DMS114 treated with DMSO at 0.1 percent for 48 hours (cell line): ENCODE measurements around the gene TLCD2.
"Not testable (repeated sequence)": the region's sequence is repeated elsewhere in the genome, so short reads cannot be mapped to it uniquely, and the experiment has no call there.

Source experiments
- DNase-seq: peaks from one replicate; lab custom pipeline; 2025; ENCODE audit not compliant: unreplicated experiment; lab: John Stamatoyannopoulos, UW

Gene TLCD2, protein sequence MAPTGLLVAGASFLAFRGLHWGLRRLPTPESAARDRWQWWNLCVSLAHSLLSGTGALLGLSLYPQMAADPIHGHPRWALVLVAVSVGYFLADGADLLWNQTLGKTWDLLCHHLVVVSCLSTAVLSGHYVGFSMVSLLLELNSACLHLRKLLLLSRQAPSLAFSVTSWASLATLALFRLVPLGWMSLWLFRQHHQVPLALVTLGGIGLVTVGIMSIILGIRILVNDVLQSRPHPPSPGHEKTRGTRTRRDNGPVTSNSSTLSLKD

DNA sequence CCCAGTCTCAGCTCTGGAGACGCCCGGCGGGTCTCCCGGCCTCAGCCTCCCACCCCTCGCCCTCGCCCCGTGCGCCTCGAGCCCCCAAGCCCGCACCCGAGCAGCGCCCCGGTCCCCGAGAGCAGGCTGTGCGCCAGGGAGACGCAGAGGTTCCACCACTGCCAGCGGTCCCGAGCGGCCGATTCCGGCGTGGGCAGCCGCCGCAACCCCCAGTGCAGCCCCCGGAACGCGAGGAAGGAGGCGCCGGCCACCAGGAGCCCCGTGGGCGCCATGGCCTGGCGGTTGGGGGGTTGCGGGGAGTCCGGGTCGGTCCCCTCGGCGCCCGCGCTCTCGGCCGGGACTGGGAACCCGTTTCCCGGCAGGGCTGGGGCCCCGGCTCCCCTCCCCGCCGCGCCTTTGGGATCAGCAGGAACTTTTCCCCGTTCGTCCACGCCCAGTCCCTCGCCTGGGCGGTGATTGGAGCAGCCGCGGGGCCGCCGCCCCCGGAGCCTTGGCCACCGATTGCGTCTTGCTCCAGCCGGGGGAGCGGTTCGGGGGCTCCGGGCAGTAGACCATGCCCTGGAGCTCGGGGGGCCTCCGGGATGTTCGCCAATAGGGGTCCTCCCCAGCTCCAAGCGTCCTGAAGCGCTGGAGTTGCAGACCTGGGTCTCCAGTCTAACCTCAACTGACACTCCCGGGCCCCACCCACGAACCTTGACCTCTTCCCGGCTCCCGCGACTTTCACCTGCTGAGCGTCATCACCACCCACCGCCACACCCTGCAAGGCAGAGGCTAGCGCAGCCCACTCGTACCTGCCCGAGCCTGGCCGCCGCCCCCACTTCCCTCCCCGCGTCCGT, at the start of gene TLCD2:
Gene TLCD2 (minus strand): TSS at position 407 of the 836 bp plus-strand sequence. CDS start 135 bp downstream, at position 272.
- DNase-seq = peak; percentile 49

DNA sequence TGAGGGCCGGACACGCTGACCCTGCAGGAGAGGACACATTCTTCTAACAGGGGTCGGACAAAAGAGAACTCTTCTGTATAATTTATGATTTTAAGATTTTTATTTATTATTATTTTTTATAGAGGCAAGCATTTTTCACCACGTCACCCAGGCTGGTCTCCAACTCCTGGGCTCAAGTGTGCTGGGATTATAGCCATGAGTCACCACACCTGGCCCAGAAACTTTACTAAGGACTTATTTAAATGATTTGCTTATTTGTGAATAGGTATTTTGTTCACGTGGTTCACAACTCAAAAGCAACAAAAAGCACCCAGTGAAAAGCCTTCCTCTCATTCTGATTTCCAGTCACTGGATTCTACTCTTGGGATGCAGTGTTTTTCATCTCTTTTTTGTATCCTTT, 49.4 kb upstream of the TLCD2 start:
- no peak for DNase-seq

DNA sequence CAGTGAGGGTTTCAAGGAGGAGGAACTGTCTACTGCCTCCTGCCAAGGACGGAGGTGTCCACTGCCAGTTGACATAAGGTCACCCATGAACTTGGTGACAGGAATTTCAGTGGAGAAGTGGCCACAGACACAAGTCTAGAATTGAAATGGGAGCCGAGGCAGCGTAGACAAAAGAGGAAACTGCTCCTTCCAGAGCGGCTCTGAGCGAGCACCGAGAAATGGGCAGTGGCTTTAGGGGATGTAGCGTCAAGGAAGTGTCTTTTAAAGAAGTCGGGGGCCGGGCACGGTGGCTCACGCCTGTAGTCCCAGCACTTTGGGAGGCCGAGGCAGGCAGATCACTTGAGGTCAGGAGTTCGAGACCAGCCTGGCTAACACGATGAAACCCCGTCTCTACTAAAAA, 48.6 kb upstream of the TLCD2 start:
- DNase-seq = no peak

DNA sequence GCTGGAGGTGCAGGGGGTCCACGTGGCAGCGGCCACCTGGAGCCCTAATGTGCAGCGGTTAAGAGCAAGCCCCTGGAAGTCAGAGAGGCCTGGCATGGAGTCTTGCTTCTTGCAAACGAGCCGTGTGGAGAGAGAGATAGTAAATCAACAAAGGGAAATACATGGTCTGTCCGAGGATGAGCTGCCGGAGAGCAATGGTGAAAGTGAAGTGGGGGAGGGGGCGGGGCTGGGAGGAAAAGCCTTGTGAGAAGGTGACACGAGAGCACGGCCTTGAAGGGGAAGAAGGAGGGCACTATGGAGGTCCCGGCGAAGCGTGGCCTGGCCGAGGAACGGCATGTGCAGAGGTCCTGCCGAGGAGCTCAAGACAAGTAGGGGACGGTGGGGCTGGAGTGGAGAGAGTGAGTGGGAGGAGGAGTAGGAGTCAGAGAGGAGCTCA, 45.7 kb upstream of the TLCD2 start:
- DNase-seq = no peak

DNA sequence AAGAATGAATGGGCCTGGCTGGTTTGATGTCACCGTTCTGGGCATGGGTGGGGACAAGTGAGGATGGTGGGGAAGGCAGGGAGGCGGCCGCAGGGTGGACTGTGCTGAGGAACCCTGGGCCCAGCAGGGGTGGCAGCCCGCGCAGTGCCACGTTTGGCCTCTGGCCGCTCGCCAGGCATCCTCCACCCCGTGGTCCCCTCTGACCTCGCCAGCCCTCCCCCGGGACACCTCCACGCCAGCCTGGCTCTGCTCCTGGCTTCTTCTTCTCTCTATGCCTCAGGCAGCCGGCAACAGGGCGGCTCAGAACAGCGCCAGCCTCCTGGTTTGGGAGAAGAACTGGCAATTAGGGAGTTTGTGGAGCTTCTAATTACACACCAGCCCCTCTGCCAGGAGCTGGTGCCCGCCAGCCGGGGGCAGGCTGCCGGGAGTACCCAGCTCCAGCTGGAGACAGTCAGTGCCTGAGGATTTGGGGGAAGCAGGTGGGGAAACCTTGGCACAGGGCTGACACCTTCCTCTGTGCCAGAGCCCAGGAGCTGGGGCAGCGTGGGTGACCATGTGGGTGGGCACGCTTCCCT, 45.2 kb upstream of the TLCD2 start:
- DNase-seq = no peak

DNA sequence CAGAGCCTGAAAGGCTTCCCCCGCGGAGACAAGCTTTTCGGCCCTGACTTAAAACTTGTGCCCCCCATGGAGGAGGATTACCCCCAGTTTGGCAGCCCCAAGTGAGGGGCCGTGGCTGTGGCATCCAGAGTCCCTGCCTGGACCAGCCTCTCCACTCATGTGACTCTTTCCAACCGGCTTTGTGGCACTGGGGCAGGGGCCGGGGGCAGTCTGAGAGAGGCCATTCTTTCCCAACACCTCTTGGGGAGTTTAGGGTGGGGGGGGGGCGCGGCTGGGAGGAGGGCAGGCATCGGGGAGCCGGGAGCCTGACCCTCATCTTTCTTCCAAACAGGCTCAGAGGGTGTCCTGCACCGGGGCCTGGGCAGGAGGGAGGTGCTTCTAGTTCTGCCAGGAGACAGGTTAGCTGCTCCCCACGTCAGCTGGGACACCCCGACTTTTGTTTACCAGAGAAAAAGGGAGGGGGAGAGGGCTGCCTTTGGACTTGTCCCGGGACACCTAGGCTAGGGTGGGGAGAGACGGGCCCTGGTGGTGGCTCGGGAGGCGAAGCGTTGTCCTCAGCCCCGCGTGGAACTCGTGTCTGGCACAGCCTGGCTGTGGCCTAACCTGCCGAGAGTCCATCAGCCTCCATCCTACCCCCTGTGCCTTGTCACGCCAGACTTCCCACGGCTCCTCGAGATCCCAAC, 44.4 kb upstream of the TLCD2 start:
- DNase-seq = no peak

DNA sequence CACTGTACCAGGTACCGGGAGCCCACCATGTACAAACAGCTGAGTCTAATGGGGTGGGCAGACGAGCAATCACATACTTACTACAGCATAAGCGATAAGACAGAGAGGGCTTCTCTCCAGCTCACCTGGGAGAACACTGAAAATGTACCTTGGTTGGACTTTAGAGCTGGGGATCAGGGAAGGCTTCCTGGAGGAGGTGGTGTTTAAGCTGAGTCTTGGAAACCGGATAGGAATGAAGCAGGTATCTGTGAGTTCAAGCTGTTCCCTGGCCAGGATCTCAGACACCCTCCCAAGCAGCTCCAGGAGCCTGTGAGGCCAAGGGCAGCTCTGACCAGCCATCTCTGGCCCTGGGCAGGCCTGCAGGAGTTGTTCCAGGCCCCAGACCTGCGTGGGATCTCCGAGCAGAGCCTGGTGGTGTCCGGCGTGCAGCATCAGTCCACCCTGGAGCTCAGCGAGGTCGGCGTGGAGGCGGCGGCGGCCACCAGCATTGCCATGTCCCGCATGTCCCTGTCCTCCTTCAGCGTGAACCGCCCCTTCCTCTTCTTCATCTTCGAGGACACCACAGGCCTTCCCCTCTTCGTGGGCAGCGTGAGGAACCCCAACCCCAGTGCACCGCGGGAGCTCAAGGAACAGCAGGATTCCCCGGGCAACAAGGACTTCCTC, 43.7 kb upstream of the TLCD2 start:
- DNase-seq = no peak

DNA sequence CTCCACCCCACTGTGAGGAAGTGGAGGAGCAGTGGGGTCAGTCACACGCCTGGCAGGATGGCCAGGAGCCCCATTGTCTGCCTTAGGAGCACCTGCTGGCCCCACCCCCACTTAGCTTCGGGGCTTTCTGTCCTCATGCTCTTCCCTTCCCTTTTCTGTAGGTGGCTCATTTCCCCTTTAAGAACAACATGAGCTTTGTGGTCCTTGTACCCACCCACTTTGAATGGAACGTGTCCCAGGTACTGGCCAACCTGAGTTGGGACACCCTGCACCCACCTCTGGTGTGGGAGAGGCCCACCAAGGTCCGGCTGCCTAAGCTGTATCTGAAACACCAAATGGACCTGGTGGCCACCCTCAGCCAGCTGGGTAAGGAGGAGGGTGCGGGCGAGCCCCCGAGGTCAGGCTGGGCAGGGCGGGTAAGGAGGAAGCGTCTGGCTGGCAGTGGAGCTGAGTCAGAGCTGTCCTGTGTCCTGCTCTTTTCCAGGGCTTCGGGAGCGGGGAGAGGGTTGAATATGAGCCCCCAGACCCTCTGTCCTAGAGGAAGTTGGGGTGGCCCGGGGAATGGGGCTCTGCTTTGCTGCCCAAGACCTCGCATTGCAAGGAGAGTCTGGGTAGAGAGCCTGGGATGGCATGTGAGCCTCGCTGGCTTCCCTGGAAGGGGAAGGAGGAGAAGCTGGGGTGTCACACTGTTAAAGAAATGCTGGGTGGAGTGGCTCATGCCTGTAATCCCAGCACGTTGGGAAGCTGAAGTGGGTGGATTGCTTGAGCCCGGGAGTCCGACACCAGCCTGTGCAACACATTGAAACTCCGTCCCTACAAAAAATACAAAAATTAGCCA, 42.5 kb upstream of the TLCD2 start:
- DNase-seq = no peak

DNA sequence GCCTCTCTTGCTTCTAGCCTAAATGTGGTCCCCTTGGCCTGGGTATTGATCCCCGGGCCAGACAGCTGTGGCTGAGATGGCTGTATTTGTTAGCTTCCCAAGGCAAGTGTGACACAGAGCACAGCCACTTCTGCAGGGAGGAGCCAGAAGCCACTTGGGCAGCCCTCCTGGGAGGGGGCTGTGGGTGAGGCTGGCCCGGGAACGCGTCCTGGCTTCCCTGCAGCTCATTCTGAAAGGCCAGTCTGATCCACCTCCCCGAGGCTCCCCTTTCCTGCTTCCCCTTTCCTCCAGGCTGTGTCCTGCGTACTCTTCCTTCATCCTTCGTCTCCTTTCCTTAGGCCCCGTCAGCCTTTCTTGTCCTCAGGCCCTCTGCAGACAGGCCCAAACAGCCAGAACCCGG, 40.5 kb upstream of the TLCD2 start:
- DNase-seq = no peak

DNA sequence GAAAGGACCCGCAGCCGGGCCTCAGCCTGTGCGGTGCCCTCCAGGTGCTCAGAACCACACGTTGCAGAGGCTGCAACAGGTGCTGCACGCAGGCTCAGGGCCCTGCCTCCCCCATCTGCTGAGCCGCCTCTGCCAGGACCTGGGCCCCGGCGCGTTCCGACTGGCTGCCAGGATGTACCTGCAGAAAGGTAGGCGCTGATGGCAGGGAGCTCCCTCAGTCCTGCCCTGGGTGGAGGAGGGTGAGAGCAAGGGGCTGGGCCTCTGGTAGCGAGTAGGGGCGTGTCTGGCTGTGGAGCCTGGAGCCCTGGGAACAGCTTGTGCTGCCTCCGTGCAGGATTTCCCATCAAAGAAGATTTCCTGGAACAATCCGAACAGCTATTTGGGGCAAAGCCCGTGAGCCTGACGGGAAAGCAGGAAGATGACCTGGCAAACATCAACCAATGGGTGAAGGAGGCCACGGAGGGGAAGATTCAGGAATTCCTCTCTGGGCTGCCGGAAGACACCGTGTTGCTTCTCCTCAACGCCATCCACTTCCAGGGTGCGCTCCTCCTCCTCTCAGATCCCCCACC, 36.9 kb upstream of the TLCD2 start:
- DNase-seq = no peak

DNA sequence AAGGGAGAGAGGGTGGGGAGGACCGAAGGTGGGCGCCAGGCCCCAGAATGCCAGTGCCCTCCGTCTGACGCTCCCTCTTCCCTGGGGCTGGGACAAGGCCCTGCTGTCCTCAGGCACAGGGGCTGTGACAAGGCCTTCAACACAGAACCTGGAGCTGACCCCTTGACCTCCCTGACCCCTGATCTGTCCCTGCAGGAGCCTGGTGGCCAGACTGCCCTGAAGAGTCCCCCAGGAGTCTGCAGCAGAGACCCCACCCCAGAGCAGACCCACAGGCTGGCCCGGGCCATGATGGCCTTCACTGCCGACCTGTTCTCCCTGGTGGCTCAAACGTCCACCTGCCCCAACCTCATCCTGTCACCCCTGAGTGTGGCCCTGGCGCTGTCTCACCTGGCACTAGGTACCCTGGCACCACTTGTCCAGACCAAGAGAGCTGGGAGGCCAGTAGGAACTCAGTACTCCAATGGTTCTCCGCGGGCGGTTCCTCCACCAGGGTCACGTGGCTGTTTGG, 35.4 kb upstream of the TLCD2 start:
- DNase-seq = no peak

DNA sequence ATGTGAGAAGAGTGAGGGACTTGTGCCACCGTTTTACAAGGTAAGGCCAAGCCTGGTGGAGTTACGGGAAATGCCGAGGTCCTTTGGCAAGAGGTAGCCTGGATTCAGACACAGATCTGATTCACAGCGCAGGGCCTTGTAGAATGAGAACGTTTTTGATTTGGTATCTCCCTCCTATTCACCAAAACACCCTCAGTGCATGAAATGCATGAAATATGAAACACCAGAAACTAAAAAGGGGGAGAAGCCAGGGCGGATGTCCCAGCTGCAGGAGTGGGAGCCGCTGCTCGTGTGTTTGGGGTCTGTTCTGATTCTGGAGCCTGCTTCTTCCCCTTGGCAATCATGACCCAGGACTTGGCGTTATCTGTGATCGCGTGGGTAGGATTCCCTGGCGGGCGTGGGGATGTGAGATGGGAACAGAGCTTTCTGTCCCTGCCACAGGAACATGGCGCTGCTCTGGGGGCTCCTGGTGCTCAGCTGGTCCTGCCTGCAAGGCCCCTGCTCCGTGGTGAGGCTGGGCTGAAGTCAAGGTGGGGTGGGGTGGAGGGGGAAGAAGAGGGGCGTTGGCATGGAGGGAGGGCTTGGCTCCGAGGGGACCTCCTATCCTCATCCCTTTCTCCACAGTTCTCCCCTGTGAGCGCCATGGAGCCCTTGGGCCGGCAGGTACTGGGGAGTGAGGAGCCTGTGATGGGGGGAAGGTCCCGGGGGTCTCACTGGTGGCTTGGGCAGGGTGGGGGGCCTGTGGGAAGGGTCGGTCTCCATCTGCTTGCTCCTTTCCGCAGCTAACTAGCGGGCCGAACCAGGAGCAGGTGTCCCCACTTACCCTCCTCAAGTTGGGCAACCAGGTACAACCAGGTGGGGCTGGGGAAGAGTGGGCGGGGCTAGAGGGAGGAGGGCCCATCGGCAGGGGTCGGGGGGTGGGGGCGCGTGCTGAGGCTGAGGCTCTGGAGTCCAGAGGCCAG, 34.7 kb upstream of the TLCD2 start:
- no peak for DNase-seq

DNA sequence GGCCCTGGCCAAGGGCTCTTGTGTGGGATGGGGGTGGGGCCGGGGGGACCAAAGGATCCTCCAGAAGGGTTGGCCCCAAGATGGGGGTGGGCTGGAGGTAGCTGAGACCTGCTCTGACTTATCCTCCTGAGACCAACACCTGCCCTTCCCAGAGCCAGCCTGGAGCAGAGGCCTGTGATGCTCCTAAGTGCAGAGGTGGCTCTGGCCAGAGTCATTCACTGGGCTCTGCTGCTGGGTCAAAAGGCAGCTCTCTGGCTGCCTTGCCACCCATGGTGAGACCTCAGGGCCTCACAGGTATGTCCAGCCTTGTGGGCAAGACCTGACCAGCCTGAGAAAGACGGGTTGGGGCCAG, 32.9 kb upstream of the TLCD2 start:
- no peak for DNase-seq

DNA sequence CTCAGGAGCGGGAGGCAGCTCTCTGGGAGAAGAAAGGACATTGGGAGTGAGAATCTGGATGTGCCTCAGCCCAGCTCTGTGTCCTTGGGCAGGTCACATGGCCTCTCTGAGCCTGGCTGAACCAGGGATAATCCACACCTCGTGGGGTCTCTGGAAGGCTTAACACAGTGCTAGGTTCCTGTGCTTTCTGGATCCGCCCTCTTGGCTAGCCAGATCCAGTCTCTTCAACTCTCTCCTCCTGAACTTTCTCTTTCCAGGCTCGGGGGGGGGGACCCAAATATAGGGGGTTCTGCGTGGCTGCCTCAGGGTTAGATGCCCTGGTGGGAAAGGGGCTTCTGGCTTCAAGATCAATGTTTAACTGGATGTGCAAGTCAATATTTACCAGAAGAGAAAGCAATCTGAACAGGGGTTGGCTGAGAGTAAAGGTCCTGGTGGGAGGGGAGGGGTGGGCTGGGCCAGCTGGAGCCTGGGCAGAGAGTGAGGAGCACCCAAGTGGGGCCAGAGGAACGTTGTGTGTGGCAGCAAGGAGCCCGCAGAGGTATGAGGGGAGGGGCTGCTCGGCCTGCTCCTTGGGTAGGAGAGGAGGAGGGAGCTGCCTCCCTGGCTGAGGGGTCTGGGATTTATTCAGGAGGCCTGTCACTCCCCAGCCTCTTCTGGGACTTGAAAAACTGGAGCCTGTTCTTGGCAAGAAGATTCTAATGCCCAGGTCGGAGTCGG, 32.4 kb upstream of the TLCD2 start, which contains the start of gene SERPINF2:
Gene SERPINF2 (plus strand): TSS at position 501 of the 717 bp plus-strand sequence. CDS start 2,125 bp downstream, outside the sequence.
- no peak for DNase-seq

DNA sequence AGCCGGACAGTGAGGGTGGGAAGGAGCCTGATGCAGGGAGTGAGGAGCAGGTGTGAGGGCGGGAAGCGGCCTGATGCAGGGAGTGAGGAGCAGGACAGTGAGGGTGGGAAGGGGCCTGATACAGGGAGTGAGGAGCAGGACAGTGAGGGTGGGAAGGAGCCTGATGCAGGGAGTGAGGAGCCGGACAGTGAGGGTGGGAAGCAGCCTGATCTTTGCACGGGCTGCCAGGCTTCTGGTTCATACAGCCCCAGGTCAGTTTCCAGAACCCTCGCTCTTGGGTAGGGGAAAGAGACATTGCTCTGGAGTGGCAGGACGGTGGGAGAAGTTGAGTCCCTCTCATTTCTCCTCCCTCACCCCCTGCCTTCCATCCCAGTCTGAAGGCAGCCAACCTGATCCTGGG, 31.7 kb upstream of the TLCD2 start:
- not testable (repeated sequence) for DNase-seq

DNA sequence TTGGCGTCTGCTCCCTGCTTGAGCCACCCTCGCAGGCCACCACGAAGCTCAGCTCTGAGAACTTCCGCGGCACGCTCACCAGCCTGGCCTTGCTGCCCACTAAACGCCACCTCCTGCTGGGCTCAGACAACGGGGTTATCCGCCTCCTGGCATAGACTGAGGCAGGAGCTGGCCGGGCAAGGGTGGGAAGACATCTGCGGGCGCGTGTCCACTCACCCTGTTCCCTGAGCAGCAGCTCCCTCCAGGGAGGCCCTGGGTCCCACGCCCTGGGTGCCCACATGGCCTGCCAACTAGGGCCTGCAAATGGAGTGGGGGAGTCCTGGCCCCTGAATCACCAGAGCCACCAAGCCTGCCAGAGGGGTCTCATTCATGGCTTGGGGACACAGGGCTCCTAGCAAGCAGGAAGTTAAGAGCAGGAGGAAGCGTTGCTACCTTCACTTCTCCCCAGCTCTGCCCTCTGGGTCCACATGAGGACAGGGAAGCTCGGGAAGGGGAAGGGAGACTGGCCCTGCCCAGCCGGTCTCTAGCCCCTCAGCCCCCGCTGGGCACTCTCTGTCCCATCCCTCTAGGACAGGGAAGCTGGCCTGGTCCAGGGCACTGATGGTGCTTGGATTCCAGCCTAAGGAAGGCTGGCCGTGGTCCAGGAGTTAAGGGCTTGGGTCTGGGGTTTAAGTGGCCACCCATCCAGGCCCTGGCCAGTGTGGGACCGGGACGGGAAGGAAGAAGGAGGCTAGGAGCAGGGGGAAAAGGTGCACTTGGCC, 27.5 kb upstream of the TLCD2 start:
- DNase-seq = no peak
